ENCODE measurements around the gene PPP2R3B.

DNA sequence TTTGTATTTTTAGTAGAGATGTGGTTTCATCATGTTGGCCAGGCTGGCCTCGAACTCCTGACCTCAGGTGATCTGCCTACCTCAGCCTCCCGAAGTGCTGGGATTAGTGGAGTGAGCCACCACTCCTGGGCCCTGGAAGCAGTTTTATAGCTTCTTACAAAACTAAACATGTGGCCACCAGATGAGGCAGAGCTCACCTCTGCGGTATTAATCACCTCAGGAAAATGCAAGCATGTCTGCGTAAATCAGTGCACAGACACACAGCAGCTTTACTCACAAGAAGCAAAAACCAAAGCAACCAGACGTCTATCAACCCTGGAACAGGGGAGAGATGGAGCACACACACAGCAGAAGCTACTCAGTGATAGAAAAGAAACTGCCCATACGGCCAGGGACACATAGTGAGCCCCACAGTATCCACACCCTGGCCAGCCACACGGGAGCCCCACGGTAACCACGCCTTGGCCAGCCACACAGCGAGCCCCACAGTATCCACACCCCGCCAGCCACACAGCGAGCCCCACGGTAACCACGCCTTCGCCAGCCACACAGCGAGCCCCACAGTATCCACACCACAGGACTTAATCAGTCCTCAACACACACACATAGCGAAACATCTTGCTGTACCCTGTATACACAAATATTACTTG lies 30.2 kb downstream of the PPP2R3B start:
- TF ChIP-seq, protein P1, sequence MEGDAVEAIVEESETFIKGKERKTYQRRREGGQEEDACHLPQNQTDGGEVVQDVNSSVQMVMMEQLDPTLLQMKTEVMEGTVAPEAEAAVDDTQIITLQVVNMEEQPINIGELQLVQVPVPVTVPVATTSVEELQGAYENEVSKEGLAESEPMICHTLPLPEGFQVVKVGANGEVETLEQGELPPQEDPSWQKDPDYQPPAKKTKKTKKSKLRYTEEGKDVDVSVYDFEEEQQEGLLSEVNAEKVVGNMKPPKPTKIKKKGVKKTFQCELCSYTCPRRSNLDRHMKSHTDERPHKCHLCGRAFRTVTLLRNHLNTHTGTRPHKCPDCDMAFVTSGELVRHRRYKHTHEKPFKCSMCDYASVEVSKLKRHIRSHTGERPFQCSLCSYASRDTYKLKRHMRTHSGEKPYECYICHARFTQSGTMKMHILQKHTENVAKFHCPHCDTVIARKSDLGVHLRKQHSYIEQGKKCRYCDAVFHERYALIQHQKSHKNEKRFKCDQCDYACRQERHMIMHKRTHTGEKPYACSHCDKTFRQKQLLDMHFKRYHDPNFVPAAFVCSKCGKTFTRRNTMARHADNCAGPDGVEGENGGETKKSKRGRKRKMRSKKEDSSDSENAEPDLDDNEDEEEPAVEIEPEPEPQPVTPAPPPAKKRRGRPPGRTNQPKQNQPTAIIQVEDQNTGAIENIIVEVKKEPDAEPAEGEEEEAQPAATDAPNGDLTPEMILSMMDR (IDR thresholded peaks at IDR 0.05), result no peak
- TF ChIP-seq POLR2A (IDR thresholded peaks at IDR 0.05) (no peak), POLR2AphosphoS5 (IDR thresholded peaks at IDR 0.05) (no peak)
